HG03135 (cell line): ENCODE data around the gene DIAPH2.
"Not testable (repeated sequence)": the region's sequence is repeated elsewhere in the genome, so short reads cannot be mapped to it uniquely, and the experiment has no call there.

Experiments used
- ATAC-seq: cut with Tn5 transposase; IDR thresholded peaks from one replicate; pipeline ENCODE4 v1.9.1; 2021; ENCODE audit warnings: mild to moderate bottlenecking, moderate library complexity; ENCODE audit not compliant: unreplicated experiment

DIAPH2 gene

DNA sequence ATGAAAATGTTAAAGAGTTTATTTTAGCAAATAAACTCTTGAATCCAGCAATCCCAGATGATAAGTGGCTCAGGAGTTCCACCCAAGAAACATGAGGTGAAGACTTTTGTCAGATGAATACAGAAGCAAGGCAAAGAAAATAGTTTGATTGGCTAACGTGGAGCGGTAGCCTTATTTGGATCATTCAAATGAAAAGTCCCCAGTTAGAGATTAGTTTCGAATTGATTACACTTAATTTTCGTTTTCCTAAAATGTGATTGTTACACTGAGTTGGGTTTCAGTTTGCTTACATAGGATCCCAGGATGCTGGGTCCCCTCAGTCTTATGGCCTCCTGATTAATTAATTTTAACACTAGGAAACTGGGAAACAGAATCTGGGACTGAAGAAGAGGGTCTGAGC lies 122.7 kb downstream of the DIAPH2 start:
- ATAC-seq: no peak

DNA sequence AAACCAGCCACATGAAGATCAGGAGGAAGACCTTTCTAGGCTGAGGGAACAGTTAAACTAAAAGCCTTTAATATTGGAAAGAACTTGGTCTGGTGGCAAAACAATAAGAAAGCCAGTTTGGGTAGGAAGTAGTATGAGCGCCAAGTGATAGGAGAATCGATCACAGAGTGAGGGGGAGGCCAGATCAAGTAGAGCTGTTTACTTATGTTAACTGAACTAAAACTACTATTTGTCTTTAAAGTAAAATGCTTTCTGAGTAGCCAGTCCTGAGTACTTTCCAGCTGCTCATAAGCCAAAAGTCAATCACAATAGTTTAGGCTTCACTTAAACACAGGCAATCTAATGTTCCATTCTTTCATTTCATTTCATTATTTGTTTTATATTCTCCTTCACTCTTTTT lies 136.3 kb downstream of the DIAPH2 start:
- no peak for ATAC-seq

DNA sequence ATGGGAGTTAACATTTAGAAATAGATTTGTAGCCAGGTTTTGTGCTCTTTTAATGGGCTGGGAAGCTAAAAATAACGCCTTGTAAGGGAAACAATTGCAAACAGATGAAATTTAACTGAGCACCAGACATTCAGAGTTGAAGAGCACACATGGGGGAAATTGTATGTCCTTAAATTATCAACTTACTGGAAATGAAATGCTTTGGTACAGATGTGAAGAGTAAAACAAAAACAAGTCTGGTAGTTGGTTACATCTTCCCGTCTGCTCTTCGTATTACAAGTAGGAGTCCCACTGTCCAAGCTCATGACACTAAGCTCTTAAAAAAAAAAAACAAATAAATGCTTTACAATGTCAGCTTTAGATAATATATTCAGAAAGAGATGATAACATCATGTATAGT lies 139.5 kb downstream of the DIAPH2 start:
- no peak for ATAC-seq

DNA sequence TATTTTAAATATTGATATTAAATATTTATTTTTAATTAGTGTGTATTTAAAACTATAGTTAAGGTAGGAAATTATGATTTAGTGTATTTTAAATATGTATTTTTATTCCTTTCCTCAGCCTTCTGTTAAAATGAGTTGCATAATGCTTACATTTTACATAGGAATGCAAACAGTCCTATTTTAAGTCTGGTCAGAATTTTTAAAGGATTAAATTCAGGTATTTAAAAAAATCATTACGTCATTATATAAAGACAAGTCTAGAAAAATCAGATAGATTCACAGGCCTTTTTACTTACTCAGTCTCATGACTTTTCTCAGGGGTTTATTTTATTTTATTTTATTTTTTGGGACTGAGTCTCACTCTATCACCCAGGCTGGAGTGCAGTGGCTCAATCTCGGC lies 148.7 kb downstream of the DIAPH2 start:
- ATAC-seq: no peak

DNA sequence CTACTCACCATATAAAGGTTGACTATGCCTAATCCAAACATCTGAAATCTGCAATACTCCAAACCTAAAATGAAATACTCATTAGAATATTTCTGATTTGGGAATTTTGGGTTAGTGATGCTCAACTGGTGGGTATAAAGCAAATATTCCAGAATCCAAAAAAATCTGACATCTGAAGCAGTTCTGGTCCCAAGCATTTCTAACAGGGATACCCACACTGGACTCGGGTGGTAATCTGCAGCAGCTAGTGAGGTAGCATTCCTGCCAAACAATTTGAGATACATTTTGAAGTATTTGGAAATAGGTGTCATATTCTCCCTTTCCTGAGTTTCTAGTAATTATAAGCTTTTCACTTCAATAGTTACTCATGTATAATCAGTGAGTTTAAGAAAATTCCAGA lies 149.5 kb downstream of the DIAPH2 start:
- ATAC-seq: no peak

DNA sequence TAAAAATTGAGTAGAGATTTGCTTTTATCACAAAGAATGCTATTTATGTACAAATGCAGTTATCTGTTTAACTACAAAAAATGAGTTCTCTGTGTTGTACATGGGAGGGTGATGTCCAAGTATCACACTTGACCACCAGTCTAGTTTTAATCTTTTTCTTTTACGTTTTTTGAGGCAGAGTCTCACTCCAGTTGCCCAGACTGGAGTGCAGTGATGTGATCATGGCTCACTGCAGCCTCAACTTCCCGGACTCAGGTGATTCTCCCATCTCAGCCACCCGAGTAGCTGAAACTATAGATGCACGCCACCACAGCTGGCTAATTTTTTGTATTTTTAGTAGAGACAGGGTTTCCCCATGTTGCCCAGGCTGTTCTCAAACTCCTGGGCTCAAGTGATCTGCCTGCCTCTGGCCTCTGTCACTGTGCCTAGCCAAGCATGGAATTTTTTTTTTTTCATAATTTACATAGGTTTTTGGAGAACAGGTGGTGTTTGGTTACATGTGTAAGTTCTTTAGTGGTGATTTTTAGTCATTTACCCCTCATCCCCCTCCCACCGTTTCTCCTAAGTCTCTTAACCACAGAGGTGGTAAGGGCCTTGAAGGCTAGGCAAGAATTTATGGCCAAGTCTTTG lies 151.1 kb downstream of the DIAPH2 start:
- peak; percentile 80 for ATAC-seq

DNA sequence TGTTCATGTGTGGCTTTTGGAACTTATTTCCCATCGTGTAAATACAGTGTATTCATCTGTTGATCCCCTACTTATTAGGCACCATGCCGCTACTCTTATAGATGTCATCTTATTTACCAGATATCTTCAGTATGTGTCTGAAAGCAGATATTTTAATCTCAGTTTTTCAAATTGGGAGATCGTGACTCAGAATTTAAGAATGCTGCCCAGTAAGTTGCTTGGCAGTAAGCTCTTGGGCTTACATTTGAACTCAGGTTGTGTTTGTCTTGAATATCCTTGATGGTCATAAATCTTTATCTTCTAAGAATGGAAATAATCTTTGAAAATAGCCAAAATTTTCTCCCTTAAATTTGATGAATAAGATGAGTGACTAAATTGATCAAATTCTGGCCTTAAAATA lies 153.2 kb downstream of the DIAPH2 start:
- ATAC-seq: no peak

DNA sequence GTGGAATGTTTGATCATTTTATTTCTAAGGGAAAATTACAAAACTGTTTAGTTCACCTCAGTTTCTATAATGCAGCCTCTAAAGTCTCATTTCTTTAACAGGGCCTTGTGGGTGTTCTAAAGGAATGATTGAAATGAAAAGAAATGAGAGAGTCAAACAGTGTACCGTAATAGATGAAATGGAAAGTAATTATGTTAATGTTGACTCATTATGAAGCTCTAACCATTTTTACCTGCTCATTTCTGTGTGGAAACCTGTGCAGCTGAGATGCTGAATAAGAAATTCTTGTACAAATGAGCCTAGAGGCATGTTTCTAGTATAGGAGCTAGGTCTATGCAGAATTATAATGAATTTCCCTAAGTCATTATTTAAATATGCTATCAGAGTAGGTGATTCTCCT lies 153.9 kb downstream of the DIAPH2 start:
- ATAC-seq: no peak

DNA sequence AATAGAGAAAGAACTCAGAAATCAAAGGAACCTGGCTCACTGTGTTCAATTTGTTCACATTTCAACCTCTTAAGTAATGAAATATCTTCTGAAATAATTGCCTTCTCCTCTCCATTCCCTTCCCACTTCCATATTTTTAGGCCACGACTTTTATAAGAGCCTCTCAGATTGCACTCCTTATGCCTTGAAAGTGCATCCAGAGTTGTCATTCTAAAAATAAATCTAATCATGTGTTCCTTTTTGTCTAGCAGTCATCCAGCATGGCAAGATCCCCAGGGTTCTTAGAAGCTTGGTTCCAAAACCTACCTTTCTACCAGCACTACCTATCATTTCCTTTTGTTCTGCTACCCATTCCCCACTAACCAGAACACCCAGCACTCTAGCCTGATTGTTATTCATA lies 156.7 kb downstream of the DIAPH2 start:
- no peak for ATAC-seq

DNA sequence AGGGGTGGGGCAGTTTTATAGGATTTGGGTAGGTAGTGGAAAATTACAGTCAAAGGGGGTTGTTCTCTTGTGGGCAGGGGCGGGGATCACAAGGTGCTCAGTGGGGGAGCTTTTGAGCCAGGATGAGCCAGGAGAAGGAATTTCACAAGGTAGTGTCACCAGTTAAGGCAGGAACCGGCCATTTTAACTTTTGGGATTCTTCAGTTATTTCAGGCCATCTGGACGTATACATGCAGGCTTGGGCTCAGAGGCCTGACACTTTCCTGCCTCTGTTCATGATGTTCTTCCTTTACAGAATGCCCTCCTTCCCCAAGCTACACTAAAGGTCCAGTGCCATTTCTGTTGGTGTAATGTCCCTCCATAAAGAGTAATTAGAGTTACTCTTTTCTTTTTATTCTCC lies 157.2 kb downstream of the DIAPH2 start:
- not testable (repeated sequence) for ATAC-seq

DNA sequence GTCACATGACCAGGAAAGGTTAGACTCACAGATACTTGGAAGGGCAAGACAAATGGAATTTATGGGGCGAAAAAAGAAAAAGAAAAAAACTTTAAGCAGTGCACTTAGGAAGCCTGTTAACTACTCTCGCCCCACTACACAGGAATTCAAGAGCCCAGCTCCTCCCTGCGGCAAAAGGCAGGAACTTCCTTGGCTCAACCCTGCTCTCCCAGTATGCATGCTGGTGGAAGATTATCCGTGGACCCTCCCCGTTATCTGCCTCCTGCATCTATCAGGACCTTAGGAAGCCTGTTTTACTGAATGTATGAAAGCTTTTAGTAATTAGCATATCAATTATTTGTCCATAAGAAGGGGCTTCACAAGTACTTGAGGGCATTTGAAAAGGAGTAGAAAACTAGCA lies 158.9 kb downstream of the DIAPH2 start:
- ATAC-seq: no peak

DNA sequence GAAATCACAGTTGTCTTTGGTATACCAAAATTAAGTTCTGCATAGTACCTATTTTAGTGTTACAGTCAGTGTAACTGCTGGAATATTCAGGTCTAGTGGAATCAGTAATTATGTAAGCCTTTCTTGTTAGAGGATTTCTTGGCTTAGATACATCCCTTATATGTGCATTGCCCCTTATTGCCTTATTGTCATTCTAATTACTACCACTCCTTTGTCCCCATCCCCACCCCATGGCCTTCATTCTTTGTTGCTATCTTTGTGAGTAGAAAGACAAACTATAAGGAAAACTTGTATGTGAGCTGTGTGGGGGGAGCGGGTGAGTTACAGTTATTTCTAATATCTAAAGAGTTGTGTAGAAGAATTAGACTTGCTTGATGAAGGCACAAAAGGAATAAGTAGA lies 162.2 kb downstream of the DIAPH2 start:
- ATAC-seq: no peak

DNA sequence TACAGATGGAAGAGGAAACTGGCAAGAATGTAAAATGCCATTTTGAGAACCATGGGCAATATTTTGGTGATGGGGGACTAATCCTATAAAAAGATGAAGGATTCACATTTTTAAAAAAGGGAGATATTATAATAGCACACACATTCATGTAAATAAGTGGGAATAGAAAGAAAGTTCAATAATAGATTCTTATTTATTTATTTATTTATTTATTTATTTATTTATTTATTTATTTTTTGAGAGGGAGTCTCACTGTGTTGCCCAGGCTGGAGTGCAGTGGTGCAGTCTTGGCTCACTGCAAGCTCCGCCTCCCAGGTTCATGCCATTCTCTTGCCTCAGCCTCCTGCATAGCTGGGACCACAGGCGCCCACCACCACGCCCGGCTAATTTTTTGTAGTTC lies 174.8 kb downstream of the DIAPH2 start:
- not testable (repeated sequence) for ATAC-seq

DNA sequence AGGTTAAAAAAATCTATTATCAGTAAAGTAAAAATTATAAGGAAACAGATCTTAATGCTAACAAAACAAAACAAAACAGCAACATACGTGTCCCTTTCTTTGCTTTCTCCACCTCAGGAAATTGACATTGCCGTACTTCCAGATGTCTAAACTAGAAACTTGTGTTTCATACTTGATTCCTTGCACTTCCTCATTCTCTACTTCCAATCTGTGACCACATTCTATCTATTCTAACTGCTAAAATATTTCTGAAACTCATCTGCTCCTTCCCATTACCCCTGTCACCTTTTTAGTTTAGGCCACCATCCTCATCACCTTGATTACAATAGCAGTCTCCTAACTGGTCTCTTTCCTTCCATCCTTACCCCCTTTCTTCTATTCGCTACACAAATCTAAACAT lies 176.6 kb downstream of the DIAPH2 start:
- ATAC-seq: no peak

DNA sequence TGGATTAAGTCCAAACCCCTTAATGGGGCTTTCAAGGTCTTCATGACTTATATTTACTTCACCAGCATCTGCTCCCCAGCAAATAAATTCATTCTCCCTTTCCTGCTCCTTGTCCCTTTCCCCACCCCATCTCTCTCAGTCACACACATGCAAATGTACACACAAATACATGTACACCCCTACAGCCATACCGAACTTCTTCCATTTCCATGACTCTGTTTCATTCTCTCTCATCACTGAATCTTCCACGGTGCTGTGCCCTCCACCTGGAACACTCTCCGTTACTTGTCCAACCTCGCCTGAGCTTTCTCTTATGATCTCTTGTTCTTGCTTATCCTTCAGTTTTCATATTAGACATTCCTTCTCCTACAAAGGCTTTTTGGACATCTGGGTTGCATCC lies 177.0 kb downstream of the DIAPH2 start:
- ATAC-seq: no peak

DNA sequence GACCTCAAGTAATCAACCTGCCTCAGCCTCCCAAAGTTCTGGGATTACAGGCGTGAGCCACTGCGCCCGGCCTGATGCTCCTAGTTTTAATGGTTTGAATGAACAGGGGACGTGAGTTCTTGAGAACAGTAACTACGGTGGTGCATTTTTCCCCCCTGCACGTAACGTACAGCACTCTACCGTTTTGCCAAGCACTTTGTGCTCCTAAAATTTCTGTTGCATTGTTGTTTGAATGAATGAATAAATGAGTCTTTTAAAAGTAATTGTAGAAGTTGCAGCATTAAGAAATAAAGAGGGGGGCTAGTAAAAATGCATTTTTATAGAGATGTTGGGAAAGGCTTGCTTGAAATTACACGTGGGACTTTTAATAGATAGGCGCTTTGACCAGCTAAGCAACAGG lies 199.0 kb downstream of the DIAPH2 start, which contains the start of gene RPA4:
TSS of gene RPA4 (plus strand) at position 301 of the 400 bp plus-strand sequence. CDS start 403 bp downstream, outside the sequence.
- no peak for ATAC-seq

DNA sequence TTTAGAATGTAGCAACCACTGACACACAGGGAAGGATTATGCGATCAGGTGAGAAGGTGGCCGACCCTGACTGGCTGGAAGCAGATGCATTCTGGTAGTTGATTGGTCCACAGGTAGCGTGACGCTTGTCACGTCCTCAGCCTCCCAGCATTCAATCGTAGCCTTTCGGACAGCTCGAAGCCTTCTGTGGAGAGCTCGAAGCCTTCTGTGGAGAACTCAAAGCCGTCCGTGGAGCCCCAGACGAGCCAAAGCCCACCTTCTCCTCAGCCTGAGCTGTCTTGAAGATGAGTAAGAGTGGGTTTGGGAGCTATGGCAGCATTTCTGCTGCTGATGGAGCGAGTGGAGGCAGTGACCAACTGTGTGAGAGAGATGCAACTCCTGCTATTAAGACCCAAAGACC lies 199.4 kb downstream of the DIAPH2 start:
- ATAC-seq: no peak

DNA sequence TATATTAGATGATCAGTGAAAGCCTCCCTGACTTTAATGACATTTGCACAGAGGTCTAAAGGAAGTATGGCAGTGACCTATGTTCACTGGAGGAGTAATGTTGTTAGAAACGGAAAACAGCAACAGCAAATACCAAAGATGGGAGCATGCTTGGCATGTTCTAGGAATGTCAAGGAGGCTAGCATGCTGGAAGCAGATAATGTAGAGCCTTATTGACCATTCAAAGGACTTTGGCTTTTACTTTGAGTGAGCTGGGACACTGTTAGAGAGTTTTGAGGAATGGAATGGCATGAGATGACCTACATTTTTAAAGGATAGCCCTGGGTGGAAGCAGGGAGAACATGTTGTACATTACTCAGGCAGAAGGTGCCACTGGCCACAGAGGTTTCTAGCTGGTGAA lies 205.1 kb downstream of the DIAPH2 start:
- no peak for ATAC-seq

DNA sequence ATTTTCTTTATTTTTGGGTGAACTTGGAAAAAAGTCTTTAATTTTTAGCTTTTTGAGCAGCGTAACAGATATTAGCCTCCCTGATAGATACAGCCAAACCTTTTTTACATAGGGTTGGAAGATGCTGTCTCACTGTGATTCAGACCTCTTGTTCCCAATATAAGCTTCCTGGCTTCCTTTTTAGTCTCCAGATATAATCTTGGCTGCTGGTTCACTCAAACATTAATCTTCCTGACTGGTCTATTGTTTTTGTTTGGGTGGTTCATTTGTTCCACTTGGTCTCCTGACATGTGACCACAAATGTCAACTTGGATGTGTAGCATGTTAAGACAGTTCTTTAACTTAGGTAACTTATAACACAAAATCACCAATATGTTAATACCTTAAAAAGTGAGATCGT lies 222.1 kb downstream of the DIAPH2 start:
- no peak for ATAC-seq

DNA sequence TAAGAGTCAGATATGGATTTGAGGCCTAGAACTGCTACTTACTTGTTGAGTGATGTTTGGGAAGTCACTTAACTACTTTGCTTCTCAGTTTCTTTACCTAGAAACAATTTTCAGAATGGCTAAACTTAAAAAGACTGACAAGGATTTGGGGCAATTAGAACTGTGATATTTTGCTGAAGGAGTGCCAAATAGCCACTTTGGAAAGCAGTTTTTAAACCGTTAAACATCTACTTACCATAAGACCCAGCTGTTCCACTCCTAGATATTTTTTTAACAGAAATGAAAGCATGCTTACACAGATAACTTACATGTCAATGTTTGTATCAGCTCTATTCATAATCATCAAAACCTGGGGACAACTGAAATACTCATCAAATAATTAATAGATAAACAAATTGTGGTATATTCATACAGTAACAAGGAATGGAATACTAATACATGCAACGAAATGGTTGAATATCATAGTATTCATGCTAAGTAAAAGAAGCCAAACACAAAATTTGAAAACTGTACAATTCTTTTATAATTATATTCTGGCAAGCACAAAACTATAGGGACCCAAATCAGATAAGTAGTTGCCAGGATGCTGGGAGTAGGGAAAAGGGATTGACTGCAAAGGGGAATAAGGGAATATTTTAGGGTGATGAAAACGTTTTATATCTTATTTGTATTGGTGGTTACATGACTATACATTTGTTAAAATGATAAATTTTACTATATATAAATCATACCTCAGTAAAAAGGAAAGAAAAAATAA lies 223.1 kb downstream of the DIAPH2 start:
- no peak for ATAC-seq

DNA sequence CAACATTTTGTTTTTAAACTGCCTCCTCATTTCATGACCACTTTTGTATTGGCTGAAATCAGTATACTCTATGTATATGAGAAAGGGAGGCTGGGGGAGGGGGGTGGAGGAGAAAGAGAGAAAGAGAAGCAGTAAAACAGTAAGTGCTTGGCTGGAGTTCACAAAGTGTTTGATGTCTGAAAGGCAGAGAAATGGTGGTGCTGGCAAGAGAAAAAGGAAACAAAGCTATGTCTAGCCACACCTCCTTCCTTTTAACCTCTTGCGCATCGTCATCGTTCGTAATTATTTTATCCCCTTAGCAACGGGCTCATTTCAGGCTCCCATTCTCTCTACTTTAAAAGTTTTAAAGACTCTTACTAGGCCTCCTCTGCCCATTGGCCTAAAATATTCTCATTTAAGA lies 224.6 kb downstream of the DIAPH2 start:
- ATAC-seq: no peak

DNA sequence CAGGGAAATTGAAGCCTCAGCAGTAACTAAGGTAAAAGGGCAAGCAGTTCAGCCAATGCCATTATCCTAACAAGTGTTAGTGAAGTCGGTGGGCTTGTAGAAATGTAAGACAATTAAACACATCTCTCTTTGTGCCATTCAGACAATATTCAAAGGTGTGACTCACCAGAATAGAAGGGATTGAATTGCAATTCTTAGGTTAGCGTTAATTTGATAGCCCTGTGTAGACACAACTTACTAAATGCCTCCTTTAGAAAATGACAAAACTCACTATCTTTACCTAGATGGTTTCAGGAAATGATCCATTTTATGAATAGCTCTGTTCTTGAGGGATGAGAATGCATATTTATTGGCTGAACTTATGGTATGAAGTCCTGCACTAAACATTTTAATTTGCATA lies 234.2 kb downstream of the DIAPH2 start:
- no peak for ATAC-seq

DNA sequence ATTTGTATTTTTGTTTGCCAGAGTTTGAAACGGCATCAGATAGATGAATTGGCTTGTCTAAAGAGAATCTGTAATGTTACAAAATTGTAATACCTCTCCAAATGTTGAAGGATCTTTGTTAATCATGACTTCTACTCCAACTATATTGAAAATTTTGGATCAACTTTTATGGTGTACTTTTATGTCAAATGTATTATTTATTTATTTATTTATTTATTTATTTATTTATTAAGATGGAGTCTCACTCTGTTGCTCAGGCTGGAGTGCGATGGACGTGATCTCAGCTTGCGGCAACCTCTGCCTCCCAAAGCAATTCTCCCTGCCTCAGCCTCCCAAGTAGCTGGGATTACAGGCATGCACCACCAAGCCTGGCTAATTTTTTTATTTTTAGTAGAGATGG lies 235.0 kb downstream of the DIAPH2 start:
- ATAC-seq: no peak
